Stomach (tissue), 4 donors: Measurements from ENCODE around the gene PDHX.

Experiments used
- EP300 ChIP-seq: sonication (generic); formaldehyde crosslinking; IDR thresholded peaks from one replicate; pipeline ENCODE4 v1.6.1; 2017; ENCODE audit warnings: antibody characterized with exemption
- POLR2A ChIP-seq, 4 donors: fragments of 450-650 bp; IDR thresholded peaks; one replicate each; pipeline ENCODE4 v1.6.1; 2016; ENCODE audit warnings: antibody characterized with exemption in 4 of 4, control low read depth in 2 of 4, mild to moderate bottlenecking in 1 of 4, moderate library complexity in 1 of 4
- POLR2AphosphoS5 ChIP-seq, 3 donors: sonication (generic); formaldehyde crosslinking; IDR thresholded peaks; one replicate each; pipeline ENCODE4 v1.6.1; 2016; ENCODE audit warnings: antibody characterized with exemption in 3 of 3
- TF ChIP-seq, protein P1 (sequence below), 7 experiments: fragments of 450-650 bp in 4 of 7; fragments of 200-600 bp in 3 of 7; sonication (generic) in 3 of 7; IDR thresholded peaks; one replicate each; pipeline ENCODE4 v1.5.1; 2016 to 2019; ENCODE audit warnings: antibody characterized with exemption in 7 of 7, control low read depth in 2 of 7, mild to moderate bottlenecking in 1 of 7

DNA sequence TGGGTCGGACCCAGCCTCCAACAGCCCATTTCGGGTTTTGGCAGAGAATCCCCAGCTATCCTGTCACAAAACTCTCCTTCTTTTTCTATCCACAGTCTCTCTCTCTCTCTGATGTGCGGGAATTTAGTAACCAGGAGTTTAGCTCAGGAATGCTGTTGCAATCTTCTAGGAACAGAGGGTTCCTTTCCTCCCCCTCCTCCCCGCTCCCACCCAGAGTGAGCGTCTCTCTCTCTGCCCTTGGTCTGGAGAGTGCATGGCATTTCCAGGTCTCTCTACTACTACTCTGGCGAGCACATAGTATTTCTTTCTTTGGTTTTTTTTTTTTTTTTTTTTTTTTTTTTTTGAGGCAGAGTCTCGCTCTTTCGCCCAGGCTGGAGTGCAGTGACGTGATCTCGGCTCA is 17.9 kb upstream of the PDHX start:
- TF ChIP-seq POLR2AphosphoS5 (IDR thresholded peaks at IDR 0.05): no peak
- TF ChIP-seq, protein P1, sequence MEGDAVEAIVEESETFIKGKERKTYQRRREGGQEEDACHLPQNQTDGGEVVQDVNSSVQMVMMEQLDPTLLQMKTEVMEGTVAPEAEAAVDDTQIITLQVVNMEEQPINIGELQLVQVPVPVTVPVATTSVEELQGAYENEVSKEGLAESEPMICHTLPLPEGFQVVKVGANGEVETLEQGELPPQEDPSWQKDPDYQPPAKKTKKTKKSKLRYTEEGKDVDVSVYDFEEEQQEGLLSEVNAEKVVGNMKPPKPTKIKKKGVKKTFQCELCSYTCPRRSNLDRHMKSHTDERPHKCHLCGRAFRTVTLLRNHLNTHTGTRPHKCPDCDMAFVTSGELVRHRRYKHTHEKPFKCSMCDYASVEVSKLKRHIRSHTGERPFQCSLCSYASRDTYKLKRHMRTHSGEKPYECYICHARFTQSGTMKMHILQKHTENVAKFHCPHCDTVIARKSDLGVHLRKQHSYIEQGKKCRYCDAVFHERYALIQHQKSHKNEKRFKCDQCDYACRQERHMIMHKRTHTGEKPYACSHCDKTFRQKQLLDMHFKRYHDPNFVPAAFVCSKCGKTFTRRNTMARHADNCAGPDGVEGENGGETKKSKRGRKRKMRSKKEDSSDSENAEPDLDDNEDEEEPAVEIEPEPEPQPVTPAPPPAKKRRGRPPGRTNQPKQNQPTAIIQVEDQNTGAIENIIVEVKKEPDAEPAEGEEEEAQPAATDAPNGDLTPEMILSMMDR (IDR thresholded peaks at IDR 0.05): no peak
- no peak for TF ChIP-seq EP300
- no peak for TF ChIP-seq POLR2A (IDR thresholded peaks at IDR 0.05)
